Neuron (in vitro differentiated cells): Measurements from ENCODE around the gene RAP1GAP.

ENCODE experiments used
- H2AFZ ChIP-seq: one replicate; pipeline ENCODE4 v1.6.1; 2013; ENCODE audit warnings: low read depth, mild to moderate bottlenecking, inconsistent platforms, low read length, moderate library complexity
- H3K27me3 ChIP-seq: one replicate; pipeline ENCODE4 v1.6.1; 2013; ENCODE audit warnings: low read length; ENCODE audit not compliant: insufficient read depth
- H3K36me3 ChIP-seq: one replicate; pipeline ENCODE4 v1.6.1; 2013; ENCODE audit warnings: low read length; ENCODE audit not compliant: insufficient read depth
- H3K4me1 ChIP-seq: one replicate; pipeline ENCODE4 v1.6.1; 2013; ENCODE audit warnings: low read length; ENCODE audit not compliant: insufficient read depth
- H3K4me3 ChIP-seq: 2 replicates; pipeline ENCODE4 v1.5.1; 2013; ENCODE audit warnings: mild to moderate bottlenecking, low read length, moderate library complexity
- H3K9me3 ChIP-seq: one replicate; pipeline ENCODE4 v1.6.1; 2013; ENCODE audit warnings: low read length

Gene RAP1GAP

GRCh38 chr1:21553116-21553926 is 115.8 kb downstream of the RAP1GAP start:
- H3K36me3 ChIP-seq: no peaks in the 10 kb centered on the region
- no peaks in the 10 kb centered on the region for H3K4me1 ChIP-seq
- H3K4me3 ChIP-seq: no peak overlapping the region
- no peaks in the 10 kb centered on the region for H3K9me3 ChIP-seq
- no peaks in the 10 kb centered on the region for H3K27me3 ChIP-seq
- H2AFZ ChIP-seq: no peak overlapping the region

- no peaks in the 10 kb centered on the region for H3K36me3 ChIP-seq
- no peak overlapping the region for H2AFZ ChIP-seq
- H3K4me3 ChIP-seq: no peak overlapping the region
- no peaks in the 10 kb centered on the region for H3K4me1 ChIP-seq
- no peaks in the 10 kb centered on the region for H3K27me3 ChIP-seq
- H3K9me3 ChIP-seq: no peaks in the 10 kb centered on the region
These were observed 116.4 kb downstream of the RAP1GAP start for GRCh38 chr1:21552715-21553114.

GRCh38 chr1:21550866-21551475 is 118.2 kb downstream of the RAP1GAP start:
- H3K4me1 ChIP-seq: no peaks in the 10 kb centered on the region
- H3K36me3 ChIP-seq: no peaks in the 10 kb centered on the region
- H3K4me3 ChIP-seq: no peak overlapping the region
- no peak overlapping the region for H2AFZ ChIP-seq
- H3K27me3 ChIP-seq: no peaks in the 10 kb centered on the region
- H3K9me3 ChIP-seq: no peaks in the 10 kb centered on the region

GRCh38 chr1:21550097-21550496 is 119.1 kb downstream of the RAP1GAP start:
- Histone ChIP-seq H3K36me3 (no peaks in the 10 kb centered on the region), H3K4me3 (no peak overlapping the region), H3K4me1 (no peaks in the 10 kb centered on the region), H3K27me3 (no peaks in the 10 kb centered on the region), H3K9me3 (no peaks in the 10 kb centered on the region), H2AFZ (no peak overlapping the region)

GRCh38 chr1:21547876-21548275 is 121.3 kb downstream of the RAP1GAP start:
- H3K36me3 ChIP-seq: no peaks in the 10 kb centered on the region
- H3K4me1 ChIP-seq: no peaks in the 10 kb centered on the region
- no peaks in the 10 kb centered on the region for H3K9me3 ChIP-seq
- no peak overlapping the region for H3K4me3 ChIP-seq
- no peaks in the 10 kb centered on the region for H3K27me3 ChIP-seq
- no peak overlapping the region for H2AFZ ChIP-seq
